SK-N-SH treated with all-trans-retinoic acid at 6 μM for 48 hours (cell line): ENCODE data around the gene BEND7.
"Not testable (repeated sequence)": the region's sequence is repeated elsewhere in the genome, so short reads cannot be mapped to it uniquely, and the experiment has no call there.

Source experiments
- ATAC-seq: fragments of 200-7000 bp; cut with Tn5 transposase; 3 replicates; pipeline ENCODE4 v1.9.1; 2020; ENCODE audit warnings: mild to moderate bottlenecking, moderate library complexity
- ARNTL ChIP-seq: fragments of 450-650 bp; formaldehyde crosslinking; IDR thresholded peaks from 2 replicates; pipeline ENCODE4 v1.5.0; 2020; ENCODE audit warnings: low read depth, mild to moderate bottlenecking, moderate library complexity, borderline replicate concordance
- BACH2 ChIP-seq: fragments of 250-450 bp; sonication (Bioruptor Pico); IDR thresholded peaks from 2 replicates; pipeline ENCODE4 v1.9.0; 2021; ENCODE audit warnings: mild to moderate bottlenecking, borderline replicate concordance
- CREB5 ChIP-seq: fragments of 250-450 bp; sonication (Bioruptor Pico); IDR thresholded peaks from 2 replicates; pipeline ENCODE4 v1.5.1; 2020; ENCODE audit warnings: low read depth, mild to moderate bottlenecking, moderate library complexity
- CSRNP3 ChIP-seq: fragments of 250-450 bp; sonication (Bioruptor Pico); IDR thresholded peaks from 2 replicates; pipeline ENCODE4 v1.5.1; 2021; ENCODE audit warnings: mild to moderate bottlenecking, moderate library complexity
- ESRRG ChIP-seq: fragments of 250-450 bp; sonication (Bioruptor Pico); IDR thresholded peaks from 2 replicates; pipeline ENCODE4 v1.6.1; 2021; ENCODE audit warnings: mild to moderate bottlenecking
- GLIS3 ChIP-seq: fragments of 250-450 bp; sonication (Bioruptor Pico); IDR thresholded peaks from 2 replicates; pipeline ENCODE4 v1.5.0; 2020; ENCODE audit warnings: mild to moderate bottlenecking, moderate library complexity
- ISL1 ChIP-seq: fragments of 250-450 bp; sonication (Bioruptor Pico); IDR thresholded peaks from 2 replicates; pipeline ENCODE4 v2.1.2; 2022; ENCODE audit warnings: mild to moderate bottlenecking, moderate library complexity
- OSR1 ChIP-seq: fragments of 250-450 bp; sonication (Bioruptor Pico); IDR thresholded peaks from 2 replicates; pipeline ENCODE4 v1.8.0; 2022; ENCODE audit warnings: moderate library complexity, mild to moderate bottlenecking, inconsistent platforms
- PATZ1 ChIP-seq: fragments of 250-450 bp; sonication (Bioruptor Pico); IDR thresholded peaks from 2 replicates; pipeline ENCODE4 v1.8.0; 2020; ENCODE audit warnings: mild to moderate bottlenecking, moderate library complexity, borderline replicate concordance
- POU6F1 ChIP-seq: fragments of 250-450 bp; sonication (Bioruptor Pico); IDR thresholded peaks from 2 replicates; pipeline ENCODE4 v1.8.0; 2021; ENCODE audit warnings: low read depth, mild to moderate bottlenecking, moderate library complexity, borderline replicate concordance
- PPARA ChIP-seq: fragments of 250-450 bp; sonication (Bioruptor Pico); IDR thresholded peaks from 2 replicates; pipeline ENCODE4 v1.5.0; 2020; ENCODE audit warnings: mild to moderate bottlenecking, borderline replicate concordance
- RARB ChIP-seq: fragments of 250-450 bp; sonication (Bioruptor Pico); IDR thresholded peaks from 2 replicates; pipeline ENCODE4 v1.8.0; 2021; ENCODE audit warnings: mild to moderate bottlenecking, moderate library complexity
- SNAI2 ChIP-seq: fragments of 250-450 bp; sonication (Bioruptor Pico); IDR thresholded peaks from 2 replicates; pipeline ENCODE4 v1.5.0; 2020; ENCODE audit warnings: mild to moderate bottlenecking, moderate library complexity
- TCF4 ChIP-seq: fragments of 250-450 bp; sonication (Bioruptor Pico); IDR thresholded peaks from 2 replicates; pipeline ENCODE4 v1.8.0; 2021; ENCODE audit warnings: mild to moderate bottlenecking, moderate library complexity, borderline replicate concordance
- TOX ChIP-seq: fragments of 250-450 bp; sonication (Bioruptor Pico); IDR thresholded peaks from 2 replicates; pipeline ENCODE4 v1.8.0; 2021; ENCODE audit warnings: mild to moderate bottlenecking, moderate library complexity, borderline replicate concordance
- TSHZ2 ChIP-seq: fragments of 250-450 bp; sonication (Bioruptor Pico); IDR thresholded peaks from 2 replicates; pipeline ENCODE4 v1.5.0; 2020; ENCODE audit warnings: mild to moderate bottlenecking, moderate library complexity
- ZC3H10 ChIP-seq: fragments of 250-450 bp; sonication (Bioruptor Pico); IDR thresholded peaks from 2 replicates; pipeline ENCODE4 v1.5.1; 2021; ENCODE audit warnings: mild to moderate bottlenecking, moderate library complexity
- ZFP30 ChIP-seq: fragments of 450-650 bp; formaldehyde crosslinking; IDR thresholded peaks from 2 replicates; pipeline ENCODE4 v1.5.0; 2022; ENCODE audit warnings: mild to moderate bottlenecking, moderate library complexity
- ZNF565 ChIP-seq: fragments of 450-650 bp; formaldehyde crosslinking; conservative IDR thresholded peaks from 2 replicates; pipeline ENCODE4 v1.5.0; 2020; ENCODE audit warnings: low read depth, mild to moderate bottlenecking, moderate library complexity
- ZNF70 ChIP-seq: fragments of 450-650 bp; formaldehyde crosslinking; IDR thresholded peaks from 2 replicates; pipeline ENCODE4 v1.5.0; 2020; ENCODE audit warnings: mild to moderate bottlenecking, moderate library complexity
- ZNF8 ChIP-seq: fragments of 450-650 bp; formaldehyde crosslinking; IDR thresholded peaks from 2 replicates; pipeline ENCODE4 v1.5.0; 2020; ENCODE audit warnings: mild to moderate bottlenecking, moderate library complexity

Gene BEND7

GRCh38 chr10:13404305-13404759 is 124.5 kb downstream of the BEND7 start:
- no peak for ATAC-seq
- TF ChIP-seq ZNF565 (CRISPR knock-in tag) (no peak), ISL1 (CRISPR knock-in tag) (no peak), ZNF8 (CRISPR knock-in tag) (no peak), ESRRG (CRISPR knock-in tag) (no peak), POU6F1 (CRISPR knock-in tag) (no peak), ZC3H10 (CRISPR knock-in tag) (no peak), ZFP30 (CRISPR knock-in tag) (no peak), PPARA (CRISPR knock-in tag) (no peak), GLIS3 (CRISPR knock-in tag) (no peak), SNAI2 (CRISPR knock-in tag) (no peak), TOX (CRISPR knock-in tag) (no peak), ARNTL (CRISPR knock-in tag) (no peak), OSR1 (no peak), CSRNP3 (CRISPR knock-in tag) (no peak), TSHZ2 (CRISPR knock-in tag) (no peak), BACH2 (CRISPR knock-in tag) (no peak), PATZ1 (CRISPR knock-in tag) (no peak)

- ATAC-seq, result not testable (repeated sequence)
These were observed 125.4 kb downstream of the BEND7 start for GRCh38 chr10:13403426-13403825.

GRCh38 chr10:13402021-13402420 is 126.8 kb downstream of the BEND7 start:
- no peak for ATAC-seq
- no peak for TF ChIP-seq ARNTL (CRISPR knock-in tag)
- no peak for TF ChIP-seq TCF4 (CRISPR knock-in tag)
- TF ChIP-seq PPARA (CRISPR knock-in tag), result no peak
- no peak for TF ChIP-seq OSR1
- TF ChIP-seq ZNF70 (CRISPR knock-in tag), result no peak
- no peak for TF ChIP-seq ZNF565 (CRISPR knock-in tag)
- TF ChIP-seq RARB (CRISPR knock-in tag), result no peak
- TF ChIP-seq TOX (CRISPR knock-in tag), result no peak
- no peak for TF ChIP-seq PATZ1 (CRISPR knock-in tag)
- no peak for TF ChIP-seq CREB5 (CRISPR knock-in tag)
- no peak for TF ChIP-seq ZC3H10 (CRISPR knock-in tag)
- TF ChIP-seq ZFP30 (CRISPR knock-in tag), result no peak
- no peak for TF ChIP-seq SNAI2 (CRISPR knock-in tag)
- no peak for TF ChIP-seq TSHZ2 (CRISPR knock-in tag)
- TF ChIP-seq ZNF8 (CRISPR knock-in tag), result no peak
- TF ChIP-seq ISL1 (CRISPR knock-in tag), result no peak
- TF ChIP-seq BACH2 (CRISPR knock-in tag), result no peak
